Endothelial cell (in vitro differentiated cells): ENCODE measurements around the gene KYNU. TPM values are rescaled to one million over a fixed set of nuclear protein-coding genes. Genes with fewer than 3 reads are reported as not detected.

Experiments
- DNase-seq: peaks from one replicate; pipeline ENCODE4 v3.0.0; 2021; ENCODE audit warnings: low spot score
- H3K27ac Mint-ChIP-seq: one replicate; pipeline ENCODE4 v1.8.0; 2021; ENCODE audit warnings: mixed read lengths, inconsistent platforms; ENCODE audit not compliant: unreplicated experiment
- H3K27me3 Mint-ChIP-seq: one replicate; pipeline ENCODE4 v1.8.0; 2021; ENCODE audit warnings: mild to moderate bottlenecking, moderate library complexity, mixed read lengths, inconsistent platforms; ENCODE audit not compliant: unreplicated experiment
- H3K36me3 Mint-ChIP-seq: one replicate; pipeline ENCODE4 v1.8.0; 2021; ENCODE audit warnings: mild to moderate bottlenecking, low read depth, mixed read lengths, inconsistent platforms; ENCODE audit not compliant: unreplicated experiment
- H3K4me1 Mint-ChIP-seq: one replicate; pipeline ENCODE4 v1.8.0; 2021; ENCODE audit warnings: mild to moderate bottlenecking, mixed read lengths, inconsistent platforms; ENCODE audit not compliant: unreplicated experiment
- H3K4me3 Mint-ChIP-seq: one replicate; pipeline ENCODE4 v1.8.0; 2021; ENCODE audit warnings: mild to moderate bottlenecking, mixed read lengths, inconsistent platforms; ENCODE audit not compliant: unreplicated experiment
- H3K9me3 Mint-ChIP-seq: one replicate; pipeline ENCODE4 v1.8.0; 2021; ENCODE audit warnings: mixed read lengths, inconsistent platforms; ENCODE audit not compliant: unreplicated experiment
- CTCF ChIP-seq: fragments of 200-600 bp; sonication (generic); IDR thresholded peaks from one replicate; pipeline ENCODE4 v1.5.0; 2021; ENCODE audit warnings: antibody characterized with exemption; ENCODE audit not compliant: unreplicated experiment
- total RNA-seq: library from RNA; stranded (reverse); fragmentation: NEBNext Ultra II Directional; extraction: Animal tissue kit (Norgen Biotek cat#: 25700); gene quantifications from one replicate; pipeline ENCODE4 v1.2.1, GENCODE V29; 2021; ENCODE audit not compliant: unreplicated experiment

The KYNU gene
- total RNA-seq, 1 donor from 2014 or later: not detected

GRCh38 chr2:142870526-142870925 is 6.9 kb upstream of the KYNU start:
- Mint-ChIP-seq H3K27ac (no peak overlapping the region), H3K9me3 (no peaks in the 10 kb centered on the region), H3K4me3 (no peak overlapping the region), H3K36me3 (no peaks in the 10 kb centered on the region), H3K4me1 (peaks cover 6% of the 10 kb centered on the region), H3K27me3 (no peaks in the 10 kb centered on the region)
- no peak for TF ChIP-seq CTCF
- DNase-seq: no peak

GRCh38 chr2:142871396-142871795 is 6.1 kb upstream of the KYNU start:
- Mint-ChIP-seq H3K4me1 (peaks cover 6% of the 10 kb centered on the region), H3K4me3 (no peak overlapping the region), H3K9me3 (no peaks in the 10 kb centered on the region), H3K27me3 (no peaks in the 10 kb centered on the region), H3K27ac (no peak overlapping the region), H3K36me3 (no peaks in the 10 kb centered on the region)
- TF ChIP-seq CTCF: no peak
- no peak for DNase-seq

- TF ChIP-seq CTCF: no peak
- no peaks in the 10 kb centered on the region for H3K36me3 Mint-ChIP-seq
- no peaks in the 10 kb centered on the region for H3K9me3 Mint-ChIP-seq
- DNase-seq: no peak
- H3K4me1 Mint-ChIP-seq: peaks cover 6% of the 10 kb centered on the region
- no peaks in the 10 kb centered on the region for H3K27me3 Mint-ChIP-seq
- no peak overlapping the region for H3K4me3 Mint-ChIP-seq
- no peak overlapping the region for H3K27ac Mint-ChIP-seq
Measured at GRCh38 chr2:142872882-142873724, 4.4 kb upstream of the KYNU start.

GRCh38 chr2:142873831-142874287 is 3.6 kb upstream of the KYNU start:
- no peaks in the 10 kb centered on the region for H3K27me3 Mint-ChIP-seq
- H3K36me3 Mint-ChIP-seq: no peaks in the 10 kb centered on the region
- H3K4me3 Mint-ChIP-seq: no peak overlapping the region
- no peak overlapping the region for H3K27ac Mint-ChIP-seq
- no peak for TF ChIP-seq CTCF
- H3K4me1 Mint-ChIP-seq: peaks cover 6% of the 10 kb centered on the region
- DNase-seq: no peak
- H3K9me3 Mint-ChIP-seq: no peaks in the 10 kb centered on the region

GRCh38 chr2:142874293-142874814 is 3.1 kb upstream of the KYNU start:
- DNase-seq: no peak
- no peak overlapping the region for H3K27ac Mint-ChIP-seq

More at GRCh38 chr2:142874293-142874814, 3.1 kb upstream of the KYNU start:
- H3K27me3 Mint-ChIP-seq: no peaks in the 10 kb centered on the region
- no peaks in the 10 kb centered on the region for H3K9me3 Mint-ChIP-seq
- TF ChIP-seq CTCF: no peak
- H3K4me3 Mint-ChIP-seq: no peak overlapping the region
- H3K4me1 Mint-ChIP-seq: peaks cover 6% of the 10 kb centered on the region
- no peaks in the 10 kb centered on the region for H3K36me3 Mint-ChIP-seq
